CD4-positive, alpha-beta T cell treated with Interleukin-4 for 1 hour (primary cell): Measurements from ENCODE around the gene APELA.
"Not testable (repeated sequence)": the region's sequence is repeated elsewhere in the genome, so short reads cannot be mapped to it uniquely, and the experiment has no call there.

Experiments
- DNase-seq, 2 donors: peaks; one replicate each; pipeline ENCODE4 v3.0.0-alpha.2; 2020 to 2022

APELA gene

GRCh38 chr4:164927101-164927500 is 50.1 kb downstream of the APELA start:
- not testable (repeated sequence) for DNase-seq

DNA sequence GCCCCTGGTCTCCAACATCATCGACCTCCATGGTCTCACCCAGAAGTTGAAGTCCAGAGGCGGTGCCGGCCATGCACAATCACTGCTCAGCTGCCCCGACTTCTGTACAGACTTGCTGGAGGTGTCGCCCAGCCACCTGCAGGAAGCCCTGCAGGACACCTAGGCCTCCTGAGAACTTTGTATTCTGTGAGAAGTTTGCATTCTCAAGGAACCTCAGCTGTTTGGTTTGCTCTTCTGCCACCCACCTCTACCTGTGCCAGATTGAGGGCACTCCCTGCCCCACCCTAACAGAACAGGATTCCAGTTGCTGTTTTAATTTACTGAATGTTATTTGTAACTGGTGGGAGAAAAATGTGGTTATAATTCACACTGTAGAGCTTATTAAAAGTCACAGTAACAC is 53.7 kb downstream of the APELA start:
- DNase-seq, result no peak

DNA sequence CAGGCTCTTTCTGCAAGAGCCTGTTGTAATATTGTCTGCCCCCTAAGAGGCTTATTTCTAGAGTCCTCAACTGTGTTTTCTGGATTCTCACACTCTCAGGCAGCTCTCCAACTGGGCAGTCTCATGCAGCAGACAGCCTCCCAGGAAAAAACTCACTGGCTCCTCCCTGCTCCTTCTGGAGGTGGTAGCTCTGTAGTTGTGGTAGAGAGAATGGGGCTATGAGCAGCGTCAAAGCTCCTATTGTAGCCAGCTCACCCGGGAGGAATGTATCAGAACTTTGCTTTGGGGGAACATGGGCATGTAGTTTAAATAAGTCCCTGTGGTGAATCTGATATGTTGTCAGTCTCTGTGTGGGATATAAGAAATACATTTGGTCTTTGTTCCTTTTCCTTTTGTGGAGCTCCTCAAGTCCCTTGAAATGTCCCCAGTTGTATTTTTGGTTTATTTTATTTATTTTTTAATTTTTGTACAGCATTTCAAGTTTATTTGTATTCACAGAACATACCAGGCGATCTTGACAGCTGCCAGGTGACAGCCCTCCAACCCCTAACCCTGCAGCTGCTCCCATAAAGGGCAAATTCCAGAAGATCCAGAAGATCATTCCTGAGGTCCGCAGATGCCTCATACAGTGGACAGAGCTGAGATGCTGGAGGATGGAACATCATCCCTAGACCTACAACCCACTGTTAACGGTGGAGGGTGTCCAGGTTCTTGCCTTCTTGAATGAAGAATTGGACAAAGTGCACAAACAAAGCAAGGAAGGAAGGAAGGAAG is 54.8 kb downstream of the APELA start:
- no peak for DNase-seq

- no peak for DNase-seq
These were observed 56.3 kb downstream of the APELA start for GRCh38 chr4:164933244-164933643.

DNA sequence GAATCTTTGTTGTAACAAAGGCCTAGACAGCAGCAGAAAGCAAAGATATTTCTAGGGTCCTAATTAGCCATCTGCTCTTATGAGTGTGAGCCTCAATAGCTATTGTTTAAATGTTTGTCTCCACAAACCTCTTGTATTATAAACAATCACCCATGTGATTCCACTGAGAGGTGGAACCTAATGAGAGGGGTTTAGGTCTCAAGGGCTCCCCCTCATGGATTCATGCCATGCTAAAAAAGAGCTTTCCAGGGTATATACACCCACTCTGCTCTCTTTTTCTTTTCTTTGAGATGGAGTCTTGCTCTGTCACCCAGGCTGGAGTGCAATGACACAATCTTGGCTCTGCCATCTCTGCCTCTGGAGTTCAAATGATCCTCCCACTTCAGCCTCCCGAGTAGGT is 58.4 kb downstream of the APELA start:
- DNase-seq, result no peak

DNA sequence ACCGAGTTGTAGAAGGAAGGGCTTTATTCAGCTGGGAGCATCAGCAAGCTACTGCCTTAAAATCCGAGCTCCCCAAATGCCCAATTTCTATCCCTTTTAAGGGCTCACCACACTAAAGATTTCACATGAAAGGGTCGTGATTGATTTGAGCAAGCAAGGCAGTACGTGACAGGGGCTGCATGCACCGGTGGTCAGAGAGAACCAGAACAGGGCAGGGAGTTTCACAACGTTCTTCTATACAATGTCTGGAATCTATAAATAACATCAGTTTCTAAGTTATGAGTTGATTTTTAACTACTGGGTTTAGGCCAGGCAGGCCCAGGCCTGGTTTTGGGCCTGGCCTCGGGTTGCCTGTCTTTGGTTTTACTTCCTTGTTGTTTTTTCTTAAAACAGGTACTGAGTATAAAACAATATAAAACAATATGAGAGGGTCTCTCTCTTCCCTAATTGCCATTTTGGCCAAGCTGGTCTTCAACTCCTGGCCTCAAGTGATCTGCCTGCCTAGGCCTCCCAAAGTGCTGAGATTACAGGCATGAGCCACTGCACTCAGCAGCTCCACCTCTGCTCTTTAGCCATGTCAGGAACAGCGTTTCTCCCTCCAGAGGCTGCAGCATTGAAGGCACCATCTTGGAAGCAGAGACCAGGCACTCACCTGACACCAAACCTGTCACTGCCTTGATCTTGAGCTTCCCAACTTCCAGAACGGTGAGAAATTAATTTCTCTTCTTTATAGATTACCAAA is 59.1 kb downstream of the APELA start:
- DNase-seq, result not testable (repeated sequence)

- no peak for DNase-seq
These were observed 60.7 kb downstream of the APELA start for GRCh38 chr4:164937576-164938270.

GRCh38 chr4:164943192-164943591 is 66.2 kb downstream of the APELA start:
- DNase-seq, result no peak

- no peak for DNase-seq
These were observed 68.2 kb downstream of the APELA start for GRCh38 chr4:164945146-164945545.

DNA sequence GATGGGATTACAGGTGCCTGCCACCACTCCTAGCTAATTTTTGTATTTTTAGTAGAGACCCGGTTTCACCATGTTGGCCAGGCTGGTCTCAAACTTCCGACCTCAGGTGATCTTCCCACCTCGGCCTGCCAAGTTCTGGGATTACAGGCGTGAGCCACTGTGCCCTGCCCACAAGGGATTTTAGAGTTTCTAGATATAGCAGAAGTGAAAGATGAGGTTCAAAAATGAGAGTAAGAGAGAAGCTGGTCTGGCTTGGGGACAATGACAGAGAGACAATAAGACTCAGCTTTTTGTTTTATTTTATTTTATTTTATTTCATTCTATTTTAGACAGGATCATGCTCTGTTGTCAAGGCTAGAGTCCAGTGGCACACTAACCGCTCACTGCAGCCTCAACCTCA is 69.8 kb downstream of the APELA start:
- DNase-seq, result no peak
